BE2C (cell line): ENCODE measurements around the gene SPAST.
"Not testable (repeated sequence)": the region's sequence is repeated elsewhere in the genome, so short reads cannot be mapped to it uniquely, and the experiment has no call there.

Source experiments
- DNase-seq: peaks from one replicate; pipeline ENCODE4 v3.0.0-alpha.2; 2020
- H3K27me3 ChIP-seq: fragments of 250-450 bp; sonication (Bioruptor Pico); 2 replicates; pipeline ENCODE4 v1.5.1; 2020; ENCODE audit warnings: mild to moderate bottlenecking
- H3K36me3 ChIP-seq: fragments of 250-450 bp; sonication (Bioruptor Pico); 2 replicates; pipeline ENCODE4 v1.5.1; 2020; ENCODE audit warnings: mild to moderate bottlenecking
- H3K4me1 ChIP-seq: fragments of 250-450 bp; sonication (Bioruptor Pico); 2 replicates; pipeline ENCODE4 v1.5.1; 2020
- H3K4me3 ChIP-seq: 2 replicates; pipeline ENCODE4 v1.5.1; 2011; ENCODE audit warnings: low read depth, low read length
- H3K9me3 ChIP-seq: fragments of 250-450 bp; sonication (Bioruptor Pico); 2 replicates; pipeline ENCODE4 v1.5.1; 2020
- CTCF ChIP-seq: IDR thresholded peaks from 2 replicates; pipeline ENCODE4 v1.5.1; 2012; ENCODE audit warnings: mild to moderate bottlenecking, low read depth, low read length

Gene SPAST

GRCh38 chr2:32124660-32125059 is 61.3 kb downstream of the SPAST start:
- Histone ChIP-seq H3K9me3 (no peaks in the 10 kb centered on the region), H3K36me3 (no peaks in the 10 kb centered on the region), H3K4me3 (no peak overlapping the region), H3K4me1 (no peaks in the 10 kb centered on the region), H3K27me3 (no peaks in the 10 kb centered on the region)
- no peak for TF ChIP-seq CTCF
- no peak for DNase-seq

- no peak for TF ChIP-seq CTCF
- no peak for DNase-seq
- Histone ChIP-seq H3K4me1 (no peaks in the 10 kb centered on the region), H3K36me3 (no peaks in the 10 kb centered on the region; the same call in none of the 2 replicates), H3K27me3 (no peaks in the 10 kb centered on the region), H3K4me3 (no peak overlapping the region), H3K9me3 (no peaks in the 10 kb centered on the region)
Measured at GRCh38 chr2:32128636-32129035, 65.3 kb downstream of the SPAST start.

- Histone ChIP-seq H3K36me3 (no peaks in the 10 kb centered on the region; the same call in none of the 2 replicates), H3K9me3 (no peaks in the 10 kb centered on the region), H3K4me3 (no peak overlapping the region), H3K4me1 (no peaks in the 10 kb centered on the region), H3K27me3 (no peaks in the 10 kb centered on the region)
- no peak for TF ChIP-seq CTCF
- no peak for DNase-seq
Measured at GRCh38 chr2:32129086-32129485, 65.7 kb downstream of the SPAST start.

GRCh38 chr2:32135409-32135808 is 72.1 kb downstream of the SPAST start:
- H3K36me3 ChIP-seq: peaks cover 8% of the 10 kb centered on the region
- no peaks in the 10 kb centered on the region for H3K27me3 ChIP-seq
- no peaks in the 10 kb centered on the region for H3K9me3 ChIP-seq
- no peaks in the 10 kb centered on the region for H3K4me1 ChIP-seq
- TF ChIP-seq CTCF: no peak
- H3K4me3 ChIP-seq: no peak overlapping the region
- DNase-seq: no peak

GRCh38 chr2:32136097-32136496 is 72.7 kb downstream of the SPAST start:
- Histone ChIP-seq H3K4me3 (no peak overlapping the region), H3K27me3 (no peaks in the 10 kb centered on the region), H3K4me1 (no peaks in the 10 kb centered on the region), H3K9me3 (no peaks in the 10 kb centered on the region), H3K36me3 (peaks cover 8% of the 10 kb centered on the region)
- TF ChIP-seq CTCF: no peak
- DNase-seq: no peak

GRCh38 chr2:32151544-32151943 is 88.2 kb downstream of the SPAST start:
- not testable (repeated sequence) for H3K4me3 ChIP-seq, H3K27me3 ChIP-seq, H3K36me3 ChIP-seq, H3K4me1 ChIP-seq, DNase-seq, H3K9me3 ChIP-seq

- Histone ChIP-seq H3K4me1 (no peaks in the 10 kb centered on the region; the same call in 1 of the 2 replicates), H3K9me3 (no peaks in the 10 kb centered on the region), H3K27me3 (no peaks in the 10 kb centered on the region), H3K36me3 (no peaks in the 10 kb centered on the region; the same call in 1 of the 2 replicates), H3K4me3 (no peak overlapping the region)
- no peak for DNase-seq
- no peak for TF ChIP-seq CTCF
Measured at GRCh38 chr2:32159678-32160077, 96.3 kb downstream of the SPAST start.
